Measurements from ENCODE around the gene PSMD1.
"Not testable (repeated sequence)": the region's sequence is repeated elsewhere in the genome, so short reads cannot be mapped to it uniquely, and the experiment has no call there.

The PSMD1 gene

DNA sequence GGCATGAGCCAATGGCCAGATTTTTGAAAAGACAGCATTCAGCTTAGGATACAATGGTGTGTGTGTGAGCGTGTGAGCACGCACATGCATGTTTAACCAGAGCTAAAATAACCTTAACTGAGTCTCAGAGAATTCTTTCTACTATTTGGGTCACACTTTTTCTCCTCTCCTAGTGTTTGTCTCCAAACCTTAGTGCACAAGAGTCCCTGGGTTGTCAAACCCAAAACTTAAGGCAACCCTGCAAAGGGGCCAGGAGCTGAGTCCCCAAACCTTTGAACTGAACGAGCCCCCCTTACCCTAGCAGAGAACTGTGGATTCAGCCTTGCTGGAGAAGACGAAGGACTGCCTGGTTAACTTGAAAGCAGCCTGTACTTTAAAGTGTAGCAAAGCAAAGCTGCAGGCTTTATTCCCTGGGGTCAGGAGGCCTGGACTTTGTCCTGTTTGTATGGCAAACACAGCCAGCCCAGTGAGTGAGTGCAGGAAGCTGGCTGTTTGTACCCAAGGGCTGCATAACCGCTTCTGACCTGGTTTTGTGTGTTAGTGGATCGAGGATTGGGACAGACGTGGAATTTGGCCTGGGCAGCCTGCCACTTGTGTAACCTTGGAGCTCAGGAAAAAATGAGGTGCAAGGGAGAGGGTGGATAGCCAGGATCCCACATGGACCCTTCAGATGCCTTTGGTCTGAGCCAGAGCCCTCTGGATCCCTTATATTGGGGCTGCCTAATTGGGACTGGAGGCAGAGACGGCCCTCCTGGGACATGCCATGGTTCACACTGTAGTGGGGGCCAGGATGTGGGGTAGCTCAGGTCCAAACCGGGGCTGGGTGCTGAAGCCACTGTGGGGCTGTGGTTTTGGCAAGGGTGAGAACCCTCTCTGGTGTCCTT is 6.4 kb upstream of the PSMD1 start:
- no peak for DNase-seq
- in situ Hi-C loops (cut with MboI; ENCODE audit: low pct_unique_long_range_greater_than_20kb, low sequenced_read_pairs) = no loop called here

DNA sequence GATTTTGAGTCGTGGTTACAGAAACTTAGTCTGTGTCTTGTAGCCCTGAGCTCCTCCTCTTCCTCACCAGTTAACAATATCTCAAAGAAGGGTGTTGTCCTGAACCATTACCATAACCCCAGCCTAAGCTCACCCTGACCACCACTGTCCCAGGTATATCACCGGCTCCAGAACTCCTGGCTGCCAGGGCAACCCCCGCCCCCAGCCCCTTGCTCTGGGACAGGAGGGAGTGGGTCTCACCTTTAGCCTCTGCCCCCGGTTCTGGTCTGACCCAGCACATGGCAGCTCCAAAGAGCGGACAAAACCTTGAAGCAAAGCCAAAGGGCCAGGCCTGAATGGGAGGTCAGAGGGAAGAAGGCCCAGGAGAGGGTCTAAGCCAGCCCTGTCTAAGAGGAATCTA is 5.6 kb upstream of the PSMD1 start:
- in situ Hi-C loops (cut with MboI; ENCODE audit: low pct_unique_long_range_greater_than_20kb, low sequenced_read_pairs) = no loop called here
- DNase-seq = no peak

DNA sequence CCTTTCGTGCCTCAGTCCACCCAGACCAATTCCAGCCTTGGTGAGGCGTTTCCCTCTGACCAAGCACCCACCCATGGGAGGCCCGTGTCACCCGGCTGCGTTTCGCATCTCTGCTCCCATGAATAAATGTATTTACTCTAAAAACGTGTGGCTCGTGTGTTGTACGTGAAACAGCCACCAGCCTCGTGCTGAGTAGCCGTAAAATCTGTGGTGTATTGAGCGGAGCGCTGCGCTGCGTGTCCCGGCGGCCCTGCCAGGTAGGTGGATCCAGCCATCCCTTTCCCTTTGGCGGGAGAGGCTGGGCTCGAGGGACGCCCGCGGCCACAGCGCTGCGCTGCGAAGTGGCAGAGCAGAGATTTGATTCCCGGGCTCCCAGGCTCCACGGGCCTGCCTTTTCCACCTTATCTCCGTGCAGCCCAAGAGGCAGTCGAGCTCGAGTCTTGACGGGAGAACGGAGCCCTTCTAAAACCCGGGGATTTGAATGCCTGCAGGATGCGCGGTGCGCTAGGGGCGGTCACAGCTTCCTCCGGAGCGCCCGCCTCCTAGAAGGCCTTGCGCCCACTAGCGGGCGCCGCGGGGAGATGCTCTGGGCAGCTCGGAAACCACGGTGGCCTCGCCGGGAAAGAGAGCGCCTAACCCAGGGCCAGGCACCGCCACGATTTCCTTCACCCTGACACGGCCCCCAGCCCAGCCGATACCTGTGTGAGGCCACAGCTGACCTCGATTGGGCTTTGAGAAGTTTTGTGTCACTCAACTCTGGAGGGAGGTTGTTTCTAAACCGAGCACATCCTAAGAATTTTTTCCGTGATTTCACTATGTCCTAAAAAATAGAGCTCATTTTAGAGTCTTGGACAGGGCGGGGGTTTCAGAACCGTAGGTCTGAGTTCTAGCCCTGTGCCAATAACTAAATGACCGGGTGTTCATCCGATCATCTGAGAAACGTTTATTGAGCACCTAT is 3.9 kb upstream of the PSMD1 start:
- DNase-seq = peak; percentile 86
- in situ Hi-C loops (cut with MboI; ENCODE audit: low pct_unique_long_range_greater_than_20kb, low sequenced_read_pairs) = no loop called here

GRCh38 chr2:231053846-231054245 is 2.8 kb upstream of the PSMD1 start:
- in situ Hi-C loops (cut with MboI; ENCODE audit: low pct_unique_long_range_greater_than_20kb, low sequenced_read_pairs) = no loop called here
- DNase-seq = no peak

DNA sequence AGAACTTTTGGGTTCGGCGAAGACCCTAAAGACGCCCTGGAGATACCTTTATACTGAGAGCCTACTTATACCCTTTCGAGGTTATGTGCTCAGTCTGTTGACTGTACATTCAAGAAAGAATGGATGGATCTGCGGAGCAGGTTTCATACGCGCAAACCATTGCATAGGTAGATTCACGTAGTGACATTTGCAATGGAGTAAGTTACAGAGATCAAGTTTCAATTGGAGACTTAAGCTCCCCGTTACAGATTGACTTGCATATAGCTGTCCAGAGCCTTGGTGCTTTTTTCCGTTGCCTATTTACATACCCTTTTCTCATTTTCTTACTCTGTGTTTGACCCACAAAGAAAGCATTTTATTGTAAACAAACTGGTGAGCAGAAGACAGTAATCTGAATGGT is 923 bp downstream of the PSMD1 start:
- in situ Hi-C loops (cut with MboI; ENCODE audit: low pct_unique_long_range_greater_than_20kb, low sequenced_read_pairs) = no loop called here

GRCh38 chr2:231058761-231059550 is 2.3 kb downstream of the PSMD1 start:
- no peak for DNase-seq
- in situ Hi-C loops (cut with MboI; ENCODE audit: low pct_unique_long_range_greater_than_20kb, low sequenced_read_pairs) = no loop called here

More for the DNA sequence above, 923 bp downstream of the PSMD1 start:
- DNase-seq = no peak

DNA sequence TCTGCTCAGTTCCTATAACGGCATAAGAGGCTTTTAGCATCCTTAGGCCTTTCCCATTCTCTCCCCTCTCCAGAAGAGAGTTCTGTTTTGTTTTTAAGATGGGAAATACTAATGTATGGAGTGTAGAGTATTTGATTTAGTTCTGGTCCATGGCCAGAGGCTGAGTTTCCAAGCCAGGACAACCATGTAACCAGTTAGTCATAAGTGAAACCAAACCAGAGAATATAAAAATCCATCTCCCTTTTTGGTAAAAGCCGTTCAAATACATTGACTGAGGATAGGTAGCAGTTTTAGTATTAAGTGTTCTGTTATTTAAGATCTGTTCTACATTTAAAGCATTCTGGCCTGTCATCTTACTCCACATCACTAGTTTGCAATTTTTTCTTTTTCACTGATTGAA is 3.1 kb downstream of the PSMD1 start:
- DNase-seq = no peak
- in situ Hi-C loops (cut with MboI; ENCODE audit: low pct_unique_long_range_greater_than_20kb, low sequenced_read_pairs) = no loop called here

- no peak for DNase-seq
- in situ Hi-C loops (cut with MboI; ENCODE audit: low pct_unique_long_range_greater_than_20kb, low sequenced_read_pairs) = no loop called here
Measured at GRCh38 chr2:231062776-231063175, 6.1 kb downstream of the PSMD1 start.

DNA sequence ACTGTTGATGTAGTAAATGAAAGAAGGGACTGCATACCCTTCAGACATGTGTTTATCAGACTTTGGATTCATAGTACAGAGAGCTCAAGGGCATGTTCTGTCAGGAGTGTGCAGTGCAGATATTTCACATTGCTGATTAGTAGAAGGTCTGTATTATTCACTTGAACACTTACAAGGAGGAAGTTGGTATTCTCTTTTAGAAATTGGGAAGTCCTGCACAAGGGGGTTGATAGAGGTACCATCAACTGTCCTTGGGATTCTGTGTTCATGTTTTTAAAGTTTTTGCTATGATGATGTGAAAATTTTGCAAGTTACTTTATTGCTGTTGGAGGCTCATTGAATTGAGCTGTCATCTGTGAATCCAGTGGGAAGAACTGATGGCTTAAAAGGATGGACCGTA is 6.7 kb downstream of the PSMD1 start:
- DNase-seq = no peak
- in situ Hi-C loops (cut with MboI; ENCODE audit: low pct_unique_long_range_greater_than_20kb, low sequenced_read_pairs) = no loop called here

GRCh38 chr2:231065966-231066365 is 9.3 kb downstream of the PSMD1 start:
- in situ Hi-C loops (cut with MboI; ENCODE audit: low pct_unique_long_range_greater_than_20kb, low sequenced_read_pairs) = no loop called here
- DNase-seq = no peak

- in situ Hi-C loops (cut with MboI; ENCODE audit: low pct_unique_long_range_greater_than_20kb, low sequenced_read_pairs); DNase-seq: not testable (repeated sequence)
Measured at GRCh38 chr2:231067531-231067930, 10.9 kb downstream of the PSMD1 start.

DNA sequence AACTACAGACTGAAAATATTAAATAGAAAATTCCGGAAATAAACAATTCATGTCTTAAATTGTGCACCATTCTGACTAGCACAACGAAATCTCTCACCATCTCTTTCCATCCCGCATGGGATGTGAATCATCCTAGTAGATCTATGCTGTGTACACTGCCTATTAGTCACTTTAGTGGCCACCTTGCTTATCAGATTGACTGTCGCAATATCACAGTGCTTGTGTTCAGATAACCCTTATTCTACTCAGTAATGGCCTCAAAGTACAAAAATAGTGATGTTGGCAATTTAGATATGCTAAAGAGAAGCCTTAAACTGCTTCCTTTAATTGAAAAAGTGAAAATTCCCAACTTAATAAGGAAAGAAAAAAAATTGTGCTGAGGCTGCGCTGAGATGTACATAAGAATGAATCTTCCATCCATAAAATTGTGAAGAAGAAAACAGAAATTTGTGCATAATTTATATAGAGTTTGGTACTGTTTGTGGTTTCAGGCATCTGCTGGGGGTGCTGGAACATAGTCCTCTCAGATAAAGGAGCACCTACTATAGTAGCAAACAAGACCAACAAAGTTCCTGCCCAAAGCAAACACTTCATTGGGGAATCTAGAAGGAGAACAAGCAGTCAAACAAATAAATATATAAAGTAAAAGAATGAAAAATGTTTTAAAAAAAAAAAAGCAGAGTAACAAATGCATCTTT is 12.0 kb downstream of the PSMD1 start:
- DNase-seq = no peak

GRCh38 chr2:231069379-231070054 is 12.8 kb downstream of the PSMD1 start:
- in situ Hi-C loops (cut with MboI; ENCODE audit: low pct_unique_long_range_greater_than_20kb, low sequenced_read_pairs) = no loop called here

More for the DNA sequence above, 12.0 kb downstream of the PSMD1 start:
- in situ Hi-C loops (cut with MboI; ENCODE audit: low pct_unique_long_range_greater_than_20kb, low sequenced_read_pairs) = no loop called here

DNA sequence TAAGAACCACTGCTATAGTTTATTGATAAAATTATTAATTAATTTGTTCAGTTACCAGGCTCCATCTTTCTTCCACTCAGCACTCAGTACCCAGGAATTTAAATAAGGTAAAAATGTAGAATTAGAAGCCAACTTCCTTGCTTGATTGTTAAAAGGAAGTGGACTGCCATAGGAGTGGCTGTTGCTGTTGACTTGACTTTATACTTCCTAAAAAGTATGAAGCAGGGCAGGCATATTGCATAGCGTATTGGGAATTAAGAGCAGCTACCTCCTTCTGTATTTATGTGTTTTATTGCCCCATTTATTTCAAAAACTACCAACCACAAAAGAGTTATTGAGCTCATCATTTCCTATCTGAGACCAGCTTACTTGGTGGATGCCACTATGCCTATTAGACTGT is 27.9 kb downstream of the PSMD1 start:
- no peak for DNase-seq
- in situ Hi-C loops (cut with MboI; ENCODE audit: low pct_unique_long_range_greater_than_20kb, low sequenced_read_pairs) = no loop called here

More at GRCh38 chr2:231069379-231070054, 12.8 kb downstream of the PSMD1 start:
- no peak for DNase-seq

DNA sequence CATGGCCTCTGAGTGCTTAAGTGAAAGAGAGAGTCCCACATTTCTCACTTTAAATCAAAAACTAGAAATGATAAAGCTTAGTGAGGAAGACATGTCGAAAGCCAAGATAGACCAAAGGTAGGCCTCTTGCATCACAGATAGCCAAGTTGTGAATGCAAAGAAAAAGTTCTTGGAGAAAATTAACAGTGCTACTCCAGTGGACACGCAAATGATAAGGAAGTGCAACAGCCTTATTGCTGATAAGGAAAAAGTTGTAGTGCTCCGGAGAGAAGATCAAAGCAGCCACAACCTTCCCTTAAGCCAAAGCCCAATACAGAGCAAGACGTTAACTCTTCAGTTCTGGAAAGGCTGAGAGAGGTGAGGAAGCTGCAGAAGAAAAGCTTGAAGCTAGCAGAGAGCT is 32.1 kb downstream of the PSMD1 start:
- no peak for DNase-seq
- in situ Hi-C loops (cut with MboI; ENCODE audit: low pct_unique_long_range_greater_than_20kb, low sequenced_read_pairs) = no loop called here

GRCh38 chr2:231093933-231094332 is 37.3 kb downstream of the PSMD1 start:
- no peak for DNase-seq
- in situ Hi-C loops (cut with MboI; ENCODE audit: low pct_unique_long_range_greater_than_20kb, low sequenced_read_pairs) = no loop called here

DNA sequence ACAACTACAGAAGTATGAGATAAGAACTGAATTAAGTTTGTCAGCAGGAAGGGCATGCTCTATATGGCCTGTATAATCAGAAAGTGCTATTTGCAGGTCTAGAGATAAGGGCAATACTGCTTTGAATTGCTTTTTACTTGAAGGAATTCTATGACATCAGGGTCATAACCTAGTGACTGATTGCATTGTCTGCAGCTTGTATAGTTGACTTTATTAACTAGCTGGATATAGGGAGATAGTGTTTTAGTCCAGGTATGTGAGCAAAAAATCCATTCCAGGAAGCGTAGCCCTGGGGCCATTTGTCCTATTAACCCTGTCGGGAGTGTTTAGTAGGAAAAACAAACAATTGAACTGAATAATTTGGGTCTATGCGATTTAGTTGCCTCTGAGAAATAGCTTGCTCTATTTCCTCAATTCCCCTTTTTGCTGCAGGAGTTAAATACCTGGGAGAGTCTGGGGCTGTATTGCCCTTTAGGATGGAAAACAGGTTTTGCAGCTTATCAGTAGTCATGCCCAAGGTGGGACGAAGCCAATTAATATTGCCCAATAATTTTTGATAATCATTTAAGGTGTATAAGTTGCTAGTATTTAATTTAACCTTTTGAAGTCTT is 38.2 kb downstream of the PSMD1 start:
- no peak for DNase-seq
- in situ Hi-C loops (cut with MboI; ENCODE audit: low pct_unique_long_range_greater_than_20kb, low sequenced_read_pairs) = no loop called here

GRCh38 chr2:231099918-231100317 is 43.3 kb downstream of the PSMD1 start:
- in situ Hi-C loops (cut with MboI; ENCODE audit: low pct_unique_long_range_greater_than_20kb, low sequenced_read_pairs) = loop anchor here (10.0 kb wide), 1 partner anchor 315 kb away; no protein-coding TSS in a partner anchor

More at GRCh38 chr2:231099918-231100317, 43.3 kb downstream of the PSMD1 start:
- DNase-seq = no peak

All from KBM-7 (cell line).